Type B pancreatic cell (in vitro differentiated cells): ENCODE data around the gene GAN. TPM values are rescaled to one million over a fixed set of nuclear protein-coding genes. Genes with fewer than 3 reads are reported as not detected.
"Not testable (repeated sequence)": the region's sequence is repeated elsewhere in the genome, so short reads cannot be mapped to it uniquely, and the experiment has no call there.

Experiments
- DNase-seq: peaks from one replicate; pipeline ENCODE4 v3.0.0; 2021; ENCODE audit warnings: mixed read lengths; ENCODE audit not compliant: unreplicated experiment; ENCODE audit errors: extremely low spot score
- H3K27ac Mint-ChIP-seq: 2 replicates; pipeline ENCODE4 v1.8.0; 2021; ENCODE audit warnings: mild to moderate bottlenecking, mixed read lengths
- H3K27me3 Mint-ChIP-seq: 2 replicates; pipeline ENCODE4 v1.8.0; 2021; ENCODE audit warnings: mixed read lengths
- H3K36me3 Mint-ChIP-seq: 2 replicates; pipeline ENCODE4 v1.8.0; 2021; ENCODE audit warnings: mixed read lengths
- H3K4me1 Mint-ChIP-seq: one replicate; pipeline ENCODE4 v1.8.0; 2021; ENCODE audit warnings: mixed read lengths; ENCODE audit not compliant: unreplicated experiment
- H3K4me3 Mint-ChIP-seq: 2 replicates; pipeline ENCODE4 v1.8.0; 2021; ENCODE audit warnings: mild to moderate bottlenecking, mixed read lengths
- H3K9me3 Mint-ChIP-seq: 2 replicates; pipeline ENCODE4 v1.8.0; 2021; ENCODE audit warnings: mixed read lengths
- CTCF ChIP-seq: fragments of 200-600 bp; sonication (generic); conservative IDR thresholded peaks from 2 replicates; pipeline ENCODE4 v1.5.0; 2021; ENCODE audit warnings: antibody characterized with exemption, mild to moderate bottlenecking
- total RNA-seq: library from RNA; stranded (reverse); gene quantifications from 2 replicates; pipeline ENCODE4 v1.2.1, GENCODE V29; 2021; ENCODE audit warnings: low replicate concordance

The GAN gene
- total RNA-seq, 1 donor from 2014 or later: 14.8 TPM

DNA sequence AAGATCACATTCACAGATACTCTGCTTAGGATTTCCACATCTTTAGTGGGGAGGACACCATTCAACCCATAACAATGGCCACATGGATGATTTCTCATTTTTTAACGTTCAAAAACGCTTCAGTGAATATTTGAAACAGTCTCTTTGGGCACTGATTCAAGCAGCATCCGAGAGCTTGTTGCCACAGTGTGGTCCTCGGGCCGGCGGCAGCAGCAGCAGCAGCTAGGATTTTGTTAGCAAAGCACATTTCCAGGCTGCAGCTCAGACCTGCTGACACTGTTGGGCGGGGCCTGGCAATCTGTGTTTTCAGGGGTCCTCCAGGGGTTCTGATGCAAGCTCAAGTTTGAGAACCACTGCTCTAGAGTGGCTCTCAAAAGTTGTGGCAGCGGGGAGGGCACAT, 102.0 kb downstream of the GAN start:
- no peak for TF ChIP-seq CTCF
- DNase-seq: no peak
- no peaks in the 10 kb centered on the region for H3K27me3 Mint-ChIP-seq
- peaks cover 7% of the 10 kb centered on the region for H3K4me1 Mint-ChIP-seq
- H3K36me3 Mint-ChIP-seq: no peaks in the 10 kb centered on the region
- H3K9me3 Mint-ChIP-seq: no peaks in the 10 kb centered on the region
- H3K4me3 Mint-ChIP-seq: no peak overlapping the region
- H3K27ac Mint-ChIP-seq: no peak overlapping the region

GRCh38 chr16:81417210-81417609, 102.4 kb downstream of the GAN start:
- Mint-ChIP-seq H3K36me3 (no peaks in the 10 kb centered on the region), H3K4me3 (no peak overlapping the region), H3K27ac (no peak overlapping the region), H3K9me3 (no peaks in the 10 kb centered on the region), H3K4me1 (peaks cover 7% of the 10 kb centered on the region), H3K27me3 (no peaks in the 10 kb centered on the region)
- no peak for DNase-seq
- no peak for TF ChIP-seq CTCF

DNA sequence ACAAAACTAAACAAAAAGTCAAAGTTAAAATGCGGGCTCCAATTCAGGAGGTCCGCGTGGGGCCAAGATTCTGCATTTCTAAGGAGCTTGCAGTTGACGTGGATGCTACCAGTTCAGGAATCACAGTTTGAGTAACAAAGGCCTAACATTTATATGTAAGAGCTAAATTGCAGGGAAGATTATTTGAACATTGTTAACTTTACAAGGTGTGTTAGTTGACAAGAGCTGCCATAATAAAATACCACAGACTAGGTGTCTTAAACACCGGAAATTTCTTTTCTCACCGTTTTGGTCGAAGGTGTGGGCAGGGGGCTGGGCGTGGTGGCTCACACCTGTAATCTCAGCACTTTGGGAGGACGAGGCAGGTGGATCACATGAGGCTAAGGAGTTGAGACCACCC, 105.0 kb downstream of the GAN start:
- no peaks in the 10 kb centered on the region for H3K36me3 Mint-ChIP-seq
- H3K4me3 Mint-ChIP-seq: no peak overlapping the region
- no peak overlapping the region for H3K27ac Mint-ChIP-seq
- no peak for DNase-seq
- H3K4me1 Mint-ChIP-seq: peaks cover under 1% of the 10 kb centered on the region
- no peaks in the 10 kb centered on the region for H3K9me3 Mint-ChIP-seq
- no peaks in the 10 kb centered on the region for H3K27me3 Mint-ChIP-seq
- no peak for TF ChIP-seq CTCF

DNA sequence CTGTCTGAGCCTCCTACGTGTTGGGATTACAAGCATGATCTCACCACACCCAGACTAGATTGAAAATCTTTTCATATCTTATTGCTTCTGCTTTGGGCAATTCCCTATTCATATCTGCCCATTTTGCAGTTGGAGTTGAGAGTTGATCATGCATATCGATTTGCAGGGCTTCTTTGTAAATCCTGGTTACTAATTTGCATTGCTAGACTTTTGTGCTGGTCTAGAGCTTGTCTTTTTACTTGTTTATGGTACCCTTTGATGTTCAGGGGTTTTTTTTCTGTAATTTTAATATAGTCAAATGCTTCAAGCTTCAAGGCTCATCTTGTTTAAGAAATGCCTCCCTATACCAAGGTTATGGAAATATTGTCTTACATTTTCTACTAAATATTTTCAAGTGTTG, 106.4 kb downstream of the GAN start:
- no peak for DNase-seq
- H3K4me1 Mint-ChIP-seq: no peaks in the 10 kb centered on the region
- H3K27me3 Mint-ChIP-seq: no peaks in the 10 kb centered on the region
- no peak overlapping the region for H3K4me3 Mint-ChIP-seq
- TF ChIP-seq CTCF: no peak
- no peak overlapping the region for H3K27ac Mint-ChIP-seq
- H3K36me3 Mint-ChIP-seq: no peaks in the 10 kb centered on the region
- no peaks in the 10 kb centered on the region for H3K9me3 Mint-ChIP-seq

DNA sequence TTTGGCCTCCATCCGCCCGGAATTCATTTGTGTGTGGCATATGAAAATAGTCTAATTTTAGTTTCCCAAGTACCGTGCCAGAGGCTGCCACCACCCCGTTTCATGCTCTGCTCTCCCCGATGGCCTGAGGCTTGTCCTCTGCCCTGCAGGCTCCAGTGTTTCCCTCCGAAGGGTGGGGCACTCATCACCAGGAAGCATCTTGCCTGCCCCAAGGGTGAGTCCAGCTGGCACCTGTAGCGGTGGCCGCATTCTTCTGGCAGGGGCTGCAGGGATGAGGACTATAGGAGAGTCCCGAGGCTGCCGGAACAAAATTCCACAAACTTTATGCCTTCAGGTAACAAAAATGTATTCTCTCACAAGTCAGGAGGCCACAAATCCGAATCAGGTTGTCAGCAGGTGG, 106.8 kb downstream of the GAN start:
- Mint-ChIP-seq H3K4me3 (no peak overlapping the region), H3K27me3 (no peaks in the 10 kb centered on the region), H3K36me3 (no peaks in the 10 kb centered on the region), H3K27ac (no peak overlapping the region), H3K9me3 (no peaks in the 10 kb centered on the region), H3K4me1 (no peaks in the 10 kb centered on the region)
- no peak for DNase-seq
- TF ChIP-seq CTCF: no peak

GRCh38 chr16:81422153-81422552, 107.4 kb downstream of the GAN start:
- not testable (repeated sequence) for H3K27me3 Mint-ChIP-seq, H3K4me1 Mint-ChIP-seq, H3K9me3 Mint-ChIP-seq, DNase-seq, H3K4me3 Mint-ChIP-seq, H3K27ac Mint-ChIP-seq, H3K36me3 Mint-ChIP-seq
